Astrocyte (in vitro differentiated cells and primary cell): ENCODE measurements around the gene ALDH1A2.

Experiments used
- EZH2 ChIP-seq: IDR thresholded peaks from 2 replicates; pipeline ENCODE4 v1.6.1; 2012; ENCODE audit warnings: mild to moderate bottlenecking, low read length, inconsistent platforms; ENCODE audit not compliant: insufficient read depth
- TF ChIP-seq, protein P1 (sequence below): IDR thresholded peaks from 2 replicates; pipeline ENCODE4 v1.5.1; 2011; ENCODE audit warnings: low read depth, mild to moderate bottlenecking, inconsistent platforms, low read length, moderate library complexity; ENCODE audit not compliant: insufficient read depth

- TF ChIP-seq, protein P1, sequence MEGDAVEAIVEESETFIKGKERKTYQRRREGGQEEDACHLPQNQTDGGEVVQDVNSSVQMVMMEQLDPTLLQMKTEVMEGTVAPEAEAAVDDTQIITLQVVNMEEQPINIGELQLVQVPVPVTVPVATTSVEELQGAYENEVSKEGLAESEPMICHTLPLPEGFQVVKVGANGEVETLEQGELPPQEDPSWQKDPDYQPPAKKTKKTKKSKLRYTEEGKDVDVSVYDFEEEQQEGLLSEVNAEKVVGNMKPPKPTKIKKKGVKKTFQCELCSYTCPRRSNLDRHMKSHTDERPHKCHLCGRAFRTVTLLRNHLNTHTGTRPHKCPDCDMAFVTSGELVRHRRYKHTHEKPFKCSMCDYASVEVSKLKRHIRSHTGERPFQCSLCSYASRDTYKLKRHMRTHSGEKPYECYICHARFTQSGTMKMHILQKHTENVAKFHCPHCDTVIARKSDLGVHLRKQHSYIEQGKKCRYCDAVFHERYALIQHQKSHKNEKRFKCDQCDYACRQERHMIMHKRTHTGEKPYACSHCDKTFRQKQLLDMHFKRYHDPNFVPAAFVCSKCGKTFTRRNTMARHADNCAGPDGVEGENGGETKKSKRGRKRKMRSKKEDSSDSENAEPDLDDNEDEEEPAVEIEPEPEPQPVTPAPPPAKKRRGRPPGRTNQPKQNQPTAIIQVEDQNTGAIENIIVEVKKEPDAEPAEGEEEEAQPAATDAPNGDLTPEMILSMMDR: no peak
- TF ChIP-seq EZH2: no peak
Observed at GRCh38 chr15:58037723-58038301, 27.7 kb downstream of the ALDH1A2 start.
